ENCODE data around the gene IMPG2.

Gene IMPG2

GRCh38 chr3:101273608-101274007 is 46.8 kb downstream of the IMPG2 start:
- no peak for DNase-seq (ENCODE audit: low read depth)

- no peak for DNase-seq (ENCODE audit: low read depth)
These were observed 47.2 kb downstream of the IMPG2 start for GRCh38 chr3:101273156-101273555.

GRCh38 chr3:101271728-101272127 is 48.6 kb downstream of the IMPG2 start:
- no peak for DNase-seq (ENCODE audit: low read depth)

GRCh38 chr3:101270149-101270548 is 50.2 kb downstream of the IMPG2 start:
- no peak for DNase-seq (ENCODE audit: low read depth)

- DNase-seq (ENCODE audit: low read depth): no peak
These were observed 51.3 kb downstream of the IMPG2 start for GRCh38 chr3:101268971-101269671.

- no peak for DNase-seq (ENCODE audit: low read depth)
These were observed 52.2 kb downstream of the IMPG2 start for GRCh38 chr3:101268141-101268540.

GRCh38 chr3:101266566-101266965 is 53.8 kb downstream of the IMPG2 start:
- DNase-seq (ENCODE audit: low read depth): no peak

GRCh38 chr3:101266071-101266470 is 54.3 kb downstream of the IMPG2 start:
- no peak for DNase-seq (ENCODE audit: low read depth)

GRCh38 chr3:101262393-101263240 is 57.8 kb downstream of the IMPG2 start:
- DNase-seq (ENCODE audit: low read depth): no peak

GRCh38 chr3:101261506-101261905 is 58.9 kb downstream of the IMPG2 start:
- no peak for DNase-seq (ENCODE audit: low read depth)

GRCh38 chr3:101259485-101260341 is 60.7 kb downstream of the IMPG2 start:
- DNase-seq (ENCODE audit: low read depth): no peak

GRCh38 chr3:101256511-101256910 is 63.9 kb downstream of the IMPG2 start:
- no peak for DNase-seq (ENCODE audit: low read depth)

- DNase-seq (ENCODE audit: low read depth): no peak
These were observed 64.9 kb downstream of the IMPG2 start for GRCh38 chr3:101255441-101255840.

GRCh38 chr3:101253396-101253795 is 67.0 kb downstream of the IMPG2 start:
- no peak for DNase-seq (ENCODE audit: low read depth)

- no peak for DNase-seq (ENCODE audit: low read depth)
These were observed 67.4 kb downstream of the IMPG2 start for GRCh38 chr3:101252945-101253344.

- no peak for DNase-seq (ENCODE audit: low read depth)
These were observed 68.1 kb downstream of the IMPG2 start for GRCh38 chr3:101252307-101252706.

GRCh38 chr3:101251441-101251840 is 68.9 kb downstream of the IMPG2 start:
- no peak for DNase-seq (ENCODE audit: low read depth)

GRCh38 chr3:101249522-101249921 is 70.9 kb downstream of the IMPG2 start:
- DNase-seq (ENCODE audit: low read depth): no peak

- no peak for DNase-seq (ENCODE audit: low read depth)
These were observed 71.6 kb downstream of the IMPG2 start for GRCh38 chr3:101248736-101249135.

- DNase-seq (ENCODE audit: low read depth): no peak
These were observed 76.2 kb downstream of the IMPG2 start for GRCh38 chr3:101244212-101244575.

GRCh38 chr3:101243285-101244211 is 76.8 kb downstream of the IMPG2 start:
- no peak for DNase-seq (ENCODE audit: low read depth)

Measured in activated T-cell treated with anti-CD3 and anti-CD28 coated beads for 1 hour (primary cell).